ENCODE measurements around the gene KCNQ2. TPM values are rescaled to one million over a fixed set of nuclear protein-coding genes. Genes with fewer than 3 reads are reported as not detected.

Gene KCNQ2
- total RNA-seq, 1 experiment from 2014 or later: not detected

- Histone ChIP-seq H2AFZ (ENCODE audit: low read length) (no peak overlapping the region), H3K27ac (ENCODE audit: low read length) (no peak overlapping the region), H3K36me3 (ENCODE audit: insufficient read depth, low read length) (no peaks in the 10 kb centered on the region), H3K79me2 (ENCODE audit: low read length) (no peaks in the 10 kb centered on the region), H3K27me3 (ENCODE audit: low read length) (no peaks in the 10 kb centered on the region), H3K9me3 (ENCODE audit: low read length) (no peaks in the 10 kb centered on the region), H3K9me2 (replicated peaks; ENCODE audit: insufficient read depth, low read length) (no peaks in the 10 kb centered on the region), H3K9ac (ENCODE audit: low read length) (no peak overlapping the region), H3K4me3 (ENCODE audit: low read length) (no peak overlapping the region), H3K4me1 (ENCODE audit: low read length) (no peaks in the 10 kb centered on the region), H3K4me2 (ENCODE audit: low read depth, low read length, poor library complexity, severe bottlenecking) (no peak overlapping the region), H4K20me1 (ENCODE audit: insufficient read depth, low read depth, low read length) (no peaks in the 10 kb centered on the region)
- no peak for DNase-seq
These were observed 63.2 kb downstream of the KCNQ2 start for GRCh38 chr20:63409066-63409833.

GRCh38 chr20:63408684-63409046 is 63.8 kb downstream of the KCNQ2 start:
- H2AFZ ChIP-seq (ENCODE audit: low read length): no peak overlapping the region
- H3K36me3 ChIP-seq (ENCODE audit: insufficient read depth, low read length): no peaks in the 10 kb centered on the region
- H3K9me2 ChIP-seq (replicated peaks; ENCODE audit: insufficient read depth, low read length): no peaks in the 10 kb centered on the region
- no peaks in the 10 kb centered on the region for H3K4me1 ChIP-seq (ENCODE audit: low read length)
- H3K27ac ChIP-seq (ENCODE audit: low read length): no peak overlapping the region
- no peak overlapping the region for H3K9ac ChIP-seq (ENCODE audit: low read length)
- H4K20me1 ChIP-seq (ENCODE audit: insufficient read depth, low read depth, low read length): no peaks in the 10 kb centered on the region
- DNase-seq: no peak
- no peaks in the 10 kb centered on the region for H3K79me2 ChIP-seq (ENCODE audit: low read length)
- no peaks in the 10 kb centered on the region for H3K27me3 ChIP-seq (ENCODE audit: low read length)
- no peak overlapping the region for H3K4me3 ChIP-seq (ENCODE audit: low read length)
- H3K9me3 ChIP-seq (ENCODE audit: low read length): no peaks in the 10 kb centered on the region
- H3K4me2 ChIP-seq (ENCODE audit: low read depth, low read length, poor library complexity, severe bottlenecking): no peak overlapping the region

- no peaks in the 10 kb centered on the region for H4K20me1 ChIP-seq (ENCODE audit: insufficient read depth, low read depth, low read length)
- H3K4me3 ChIP-seq (ENCODE audit: low read length): no peak overlapping the region
- H3K27me3 ChIP-seq (ENCODE audit: low read length): no peaks in the 10 kb centered on the region
- H2AFZ ChIP-seq (ENCODE audit: low read length): no peak overlapping the region
- H3K9me3 ChIP-seq (ENCODE audit: low read length): no peaks in the 10 kb centered on the region
- H3K9ac ChIP-seq (ENCODE audit: low read length): no peak overlapping the region
- no peaks in the 10 kb centered on the region for H3K79me2 ChIP-seq (ENCODE audit: low read length)
- no peak for DNase-seq
- H3K4me2 ChIP-seq (ENCODE audit: low read depth, low read length, poor library complexity, severe bottlenecking): no peak overlapping the region
- no peaks in the 10 kb centered on the region for H3K4me1 ChIP-seq (ENCODE audit: low read length)
- no peak overlapping the region for H3K27ac ChIP-seq (ENCODE audit: low read length)
- no peaks in the 10 kb centered on the region for H3K9me2 ChIP-seq (replicated peaks; ENCODE audit: insufficient read depth, low read length)
- H3K36me3 ChIP-seq (ENCODE audit: insufficient read depth, low read length): no peaks in the 10 kb centered on the region
These were observed 64.3 kb downstream of the KCNQ2 start for GRCh38 chr20:63407928-63408683.

- Histone ChIP-seq H3K27me3 (ENCODE audit: low read length) (no peaks in the 10 kb centered on the region), H3K36me3 (ENCODE audit: insufficient read depth, low read length) (no peaks in the 10 kb centered on the region), H3K9me3 (ENCODE audit: low read length) (no peaks in the 10 kb centered on the region), H3K27ac (ENCODE audit: low read length) (no peak overlapping the region), H3K4me2 (ENCODE audit: low read depth, low read length, poor library complexity, severe bottlenecking) (no peak overlapping the region), H4K20me1 (ENCODE audit: insufficient read depth, low read depth, low read length) (no peaks in the 10 kb centered on the region), H3K9me2 (replicated peaks; ENCODE audit: insufficient read depth, low read length) (no peaks in the 10 kb centered on the region), H3K4me1 (ENCODE audit: low read length) (no peaks in the 10 kb centered on the region), H3K9ac (ENCODE audit: low read length) (no peak overlapping the region), H2AFZ (ENCODE audit: low read length) (no peak overlapping the region), H3K4me3 (ENCODE audit: low read length) (no peak overlapping the region), H3K79me2 (ENCODE audit: low read length) (no peaks in the 10 kb centered on the region)
- DNase-seq: no peak
These were observed 65.7 kb downstream of the KCNQ2 start for GRCh38 chr20:63406617-63407245.

GRCh38 chr20:63406011-63406410 is 66.4 kb downstream of the KCNQ2 start:
- Histone ChIP-seq H3K9me3 (ENCODE audit: low read length) (no peaks in the 10 kb centered on the region), H3K9me2 (replicated peaks; ENCODE audit: insufficient read depth, low read length) (no peaks in the 10 kb centered on the region), H3K4me1 (ENCODE audit: low read length) (no peaks in the 10 kb centered on the region), H3K36me3 (ENCODE audit: insufficient read depth, low read length) (no peaks in the 10 kb centered on the region), H3K9ac (ENCODE audit: low read length) (no peak overlapping the region), H3K79me2 (ENCODE audit: low read length) (no peaks in the 10 kb centered on the region), H3K27me3 (ENCODE audit: low read length) (no peaks in the 10 kb centered on the region), H3K27ac (ENCODE audit: low read length) (no peak overlapping the region), H2AFZ (ENCODE audit: low read length) (no peak overlapping the region), H4K20me1 (ENCODE audit: insufficient read depth, low read depth, low read length) (no peaks in the 10 kb centered on the region), H3K4me3 (ENCODE audit: low read length) (no peak overlapping the region), H3K4me2 (ENCODE audit: low read depth, low read length, poor library complexity, severe bottlenecking) (no peak overlapping the region)
- no peak for DNase-seq

GRCh38 chr20:63405102-63405730 is 67.2 kb downstream of the KCNQ2 start:
- H3K27me3 ChIP-seq (ENCODE audit: low read length): no peaks in the 10 kb centered on the region
- no peaks in the 10 kb centered on the region for H3K36me3 ChIP-seq (ENCODE audit: insufficient read depth, low read length)
- H2AFZ ChIP-seq (ENCODE audit: low read length): no peak overlapping the region
- H3K4me2 ChIP-seq (ENCODE audit: low read depth, low read length, poor library complexity, severe bottlenecking): no peak overlapping the region
- no peaks in the 10 kb centered on the region for H3K4me1 ChIP-seq (ENCODE audit: low read length)
- no peaks in the 10 kb centered on the region for H3K9me2 ChIP-seq (replicated peaks; ENCODE audit: insufficient read depth, low read length)
- H3K9me3 ChIP-seq (ENCODE audit: low read length): no peaks in the 10 kb centered on the region
- H3K79me2 ChIP-seq (ENCODE audit: low read length): no peaks in the 10 kb centered on the region
- no peaks in the 10 kb centered on the region for H4K20me1 ChIP-seq (ENCODE audit: insufficient read depth, low read depth, low read length)
- no peak overlapping the region for H3K4me3 ChIP-seq (ENCODE audit: low read length)
- H3K9ac ChIP-seq (ENCODE audit: low read length): no peak overlapping the region
- H3K27ac ChIP-seq (ENCODE audit: low read length): no peak overlapping the region
- no peak for DNase-seq

GRCh38 chr20:63404129-63405085 is 68.0 kb downstream of the KCNQ2 start:
- Histone ChIP-seq H3K4me1 (ENCODE audit: low read length) (no peaks in the 10 kb centered on the region), H3K27me3 (ENCODE audit: low read length) (no peaks in the 10 kb centered on the region), H3K4me3 (ENCODE audit: low read length) (no peak overlapping the region), H3K27ac (ENCODE audit: low read length) (no peak overlapping the region), H3K4me2 (ENCODE audit: low read depth, low read length, poor library complexity, severe bottlenecking) (no peak overlapping the region), H4K20me1 (ENCODE audit: insufficient read depth, low read depth, low read length) (no peaks in the 10 kb centered on the region), H3K79me2 (ENCODE audit: low read length) (no peaks in the 10 kb centered on the region), H2AFZ (ENCODE audit: low read length) (no peak overlapping the region), H3K9ac (ENCODE audit: low read length) (no peak overlapping the region), H3K36me3 (ENCODE audit: insufficient read depth, low read length) (no peaks in the 10 kb centered on the region), H3K9me2 (replicated peaks; ENCODE audit: insufficient read depth, low read length) (no peaks in the 10 kb centered on the region), H3K9me3 (ENCODE audit: low read length) (no peaks in the 10 kb centered on the region)
- no peak for DNase-seq

All from Karpas-422 (cell line).